GM21786 (cell line): Measurements from ENCODE around the gene RTEL1.
A peak's percentile ranks its signal among the peaks of the same experiment; 100 is the strongest.
"Not testable (repeated sequence)": the region's sequence is repeated elsewhere in the genome, so short reads cannot be mapped to it uniquely, and the experiment has no call there.

ENCODE experiments used
- ATAC-seq: cut with Tn5 transposase; IDR thresholded peaks from one replicate; pipeline ENCODE4 v1.9.1; 2021; ENCODE audit not compliant: unreplicated experiment

Gene RTEL1

DNA sequence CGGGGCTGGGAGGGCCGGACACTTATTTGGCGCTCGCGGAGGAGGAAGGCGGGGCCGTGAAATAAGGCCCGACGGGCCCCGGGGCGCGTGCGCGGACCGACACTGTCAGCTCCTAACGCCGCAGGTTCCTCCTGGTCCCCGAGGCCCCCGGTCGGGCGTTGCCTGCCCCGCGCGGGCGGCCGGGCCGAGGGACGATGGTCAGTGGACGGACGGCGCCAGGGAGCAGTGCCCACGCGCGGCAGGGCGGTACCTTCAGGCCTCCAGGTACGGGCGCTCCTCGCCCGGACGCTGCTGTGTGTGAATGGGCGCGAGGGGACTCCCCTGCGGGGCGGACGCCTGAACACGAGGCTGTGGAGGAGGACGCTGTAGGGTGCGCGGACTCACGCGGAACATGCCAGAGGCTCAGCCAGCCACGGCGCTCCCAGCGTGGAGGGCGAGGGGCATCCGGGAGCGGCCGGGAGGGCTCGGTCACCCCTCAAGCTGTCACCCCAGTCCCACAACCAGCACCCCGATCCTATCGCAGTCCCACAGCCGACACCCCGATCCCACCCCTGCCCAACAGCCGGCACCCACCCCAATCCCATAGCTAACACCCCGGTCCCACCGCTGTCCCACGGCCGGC, 30.9 kb upstream of the RTEL1 start:
- ATAC-seq, result peak; percentile 57

GRCh38 chr20:63627751-63628245, 30.3 kb upstream of the RTEL1 start:
- ATAC-seq, result no peak

- no peak for ATAC-seq
These were observed 29.7 kb upstream of the RTEL1 start for GRCh38 chr20:63628246-63628975.

DNA sequence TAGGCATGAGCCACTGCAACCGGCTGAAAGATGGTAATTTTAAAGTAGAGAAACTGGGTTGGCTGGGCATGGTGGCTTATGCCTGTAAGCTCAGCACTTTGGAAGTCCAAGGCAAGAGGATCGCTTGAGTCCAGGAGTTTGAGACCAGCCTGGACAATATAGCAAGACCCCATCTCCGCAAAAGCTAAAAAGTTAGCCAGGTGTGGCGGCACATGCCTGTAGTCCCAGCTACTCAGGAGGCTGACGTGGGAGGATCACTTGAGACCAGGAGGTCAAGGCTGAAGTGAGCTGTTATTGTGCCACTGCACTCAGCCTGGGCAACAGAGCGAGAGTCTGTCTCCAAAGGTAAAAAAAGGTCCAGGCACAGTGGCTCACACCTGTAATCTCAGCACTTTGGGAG, 27.2 kb upstream of the RTEL1 start:
- ATAC-seq, result not testable (repeated sequence)

DNA sequence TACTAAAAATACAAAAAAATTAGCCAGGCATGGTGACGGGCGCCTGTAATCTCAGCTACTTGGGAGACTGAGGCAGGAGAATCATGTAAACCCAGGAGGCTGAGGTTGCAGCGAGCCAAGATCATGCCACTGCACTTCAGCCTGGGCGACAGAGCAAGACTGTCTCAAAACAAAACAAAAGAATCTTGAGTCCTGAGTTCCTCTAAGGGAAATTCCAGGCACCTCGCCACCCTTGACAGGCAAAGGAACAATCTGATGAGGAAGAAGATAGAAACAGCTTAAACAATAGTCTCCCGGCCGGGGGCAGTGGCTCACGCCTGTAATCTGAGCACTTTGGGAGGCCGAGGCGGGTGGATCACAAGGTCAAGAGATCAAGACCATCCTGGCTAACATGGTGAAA, 26.7 kb upstream of the RTEL1 start:
- ATAC-seq, result not testable (repeated sequence)

DNA sequence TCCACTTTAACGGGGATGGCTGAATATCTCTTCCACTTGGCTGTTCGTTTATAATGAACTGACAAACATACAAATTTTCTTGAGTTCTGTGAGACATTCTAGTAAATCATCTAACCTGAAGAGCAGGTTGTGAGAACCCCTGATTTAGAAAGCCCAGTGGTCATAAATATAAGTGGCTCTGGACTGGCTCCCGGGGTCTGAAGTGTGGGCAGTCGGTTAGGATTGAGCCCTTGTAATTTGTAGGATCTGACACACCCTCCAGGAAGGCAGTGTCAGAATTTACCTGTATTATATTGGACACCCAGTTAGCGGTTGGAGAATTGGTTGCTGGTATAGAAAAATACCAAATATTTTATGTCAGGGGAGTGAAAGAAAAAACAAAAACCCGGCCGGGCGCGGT, 24.4 kb upstream of the RTEL1 start:
- no peak for ATAC-seq

DNA sequence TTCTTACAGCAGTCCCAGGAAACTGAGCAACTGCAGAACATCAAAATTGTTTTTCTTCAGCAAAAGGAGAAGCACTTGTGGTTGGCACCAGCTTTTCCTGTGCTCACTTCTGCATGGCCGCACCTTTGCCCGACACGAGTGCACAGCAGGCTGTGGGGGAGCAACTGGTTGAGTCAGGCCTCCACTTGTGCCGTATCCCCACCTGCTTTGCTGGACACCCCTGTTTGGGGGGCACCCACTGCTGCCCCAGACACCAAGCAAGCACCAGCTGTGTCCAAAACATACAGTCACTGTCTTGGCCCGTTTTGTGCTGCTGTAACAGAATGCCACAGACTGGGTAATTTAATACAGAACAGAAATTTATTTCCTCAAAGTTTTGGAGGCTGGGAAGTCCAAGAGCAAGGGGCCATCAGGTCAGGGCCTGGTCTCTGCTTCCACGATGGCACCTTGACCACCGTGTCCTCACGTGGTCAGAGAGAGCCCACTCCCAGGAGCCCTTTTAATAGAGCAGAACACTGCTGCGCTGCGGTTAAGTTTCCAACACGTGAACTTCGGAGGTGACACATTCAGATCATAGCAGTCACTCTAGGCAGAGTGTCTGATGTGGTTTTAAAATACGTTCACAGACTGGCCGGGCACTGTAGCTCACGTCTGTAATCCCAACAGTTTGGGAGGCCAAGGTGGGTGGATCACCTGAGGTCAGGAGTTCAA, 22.5 kb upstream of the RTEL1 start:
- peak; percentile 63 for ATAC-seq

DNA sequence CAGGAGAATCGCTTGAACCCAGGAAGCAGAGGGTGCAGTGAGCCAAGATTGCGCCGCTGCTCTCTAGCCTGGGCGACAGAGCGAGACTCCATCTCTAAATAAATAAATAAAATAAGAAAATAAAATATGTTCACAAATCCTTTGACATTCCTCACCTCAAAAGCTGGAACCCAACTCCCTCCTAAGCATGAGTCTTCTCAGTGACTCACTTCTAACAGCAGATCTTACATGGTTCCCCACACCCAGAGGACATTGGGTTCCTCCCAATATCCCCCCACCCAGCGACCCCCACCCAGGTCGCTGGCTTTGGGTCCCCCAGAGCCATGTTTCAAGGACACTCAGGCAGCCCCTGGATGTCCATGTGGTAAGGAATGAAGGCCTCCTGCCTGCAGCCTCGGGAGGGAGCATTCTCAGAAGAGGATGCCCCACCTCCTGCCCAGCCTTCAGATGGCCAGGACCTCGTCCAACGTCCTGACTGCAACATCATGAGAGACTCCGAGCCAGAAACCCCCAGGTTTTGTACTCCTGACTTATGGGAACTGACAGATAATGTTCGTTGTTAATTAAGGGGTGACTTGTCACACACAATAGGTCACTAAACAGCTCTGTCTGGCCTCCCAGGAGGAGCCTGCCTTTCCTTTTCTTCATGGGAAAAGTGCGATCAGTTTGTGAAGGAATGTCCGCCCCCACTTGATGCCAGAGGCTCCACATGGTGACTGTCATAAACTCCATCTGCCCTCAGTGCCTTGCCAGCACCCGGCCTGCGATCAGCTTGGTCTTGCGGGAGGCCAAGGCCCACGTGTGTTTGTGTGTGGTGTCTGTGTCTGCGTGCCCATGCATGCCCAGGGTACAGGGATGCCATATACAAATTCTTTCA, 21.1 kb upstream of the RTEL1 start:
- no peak for ATAC-seq

DNA sequence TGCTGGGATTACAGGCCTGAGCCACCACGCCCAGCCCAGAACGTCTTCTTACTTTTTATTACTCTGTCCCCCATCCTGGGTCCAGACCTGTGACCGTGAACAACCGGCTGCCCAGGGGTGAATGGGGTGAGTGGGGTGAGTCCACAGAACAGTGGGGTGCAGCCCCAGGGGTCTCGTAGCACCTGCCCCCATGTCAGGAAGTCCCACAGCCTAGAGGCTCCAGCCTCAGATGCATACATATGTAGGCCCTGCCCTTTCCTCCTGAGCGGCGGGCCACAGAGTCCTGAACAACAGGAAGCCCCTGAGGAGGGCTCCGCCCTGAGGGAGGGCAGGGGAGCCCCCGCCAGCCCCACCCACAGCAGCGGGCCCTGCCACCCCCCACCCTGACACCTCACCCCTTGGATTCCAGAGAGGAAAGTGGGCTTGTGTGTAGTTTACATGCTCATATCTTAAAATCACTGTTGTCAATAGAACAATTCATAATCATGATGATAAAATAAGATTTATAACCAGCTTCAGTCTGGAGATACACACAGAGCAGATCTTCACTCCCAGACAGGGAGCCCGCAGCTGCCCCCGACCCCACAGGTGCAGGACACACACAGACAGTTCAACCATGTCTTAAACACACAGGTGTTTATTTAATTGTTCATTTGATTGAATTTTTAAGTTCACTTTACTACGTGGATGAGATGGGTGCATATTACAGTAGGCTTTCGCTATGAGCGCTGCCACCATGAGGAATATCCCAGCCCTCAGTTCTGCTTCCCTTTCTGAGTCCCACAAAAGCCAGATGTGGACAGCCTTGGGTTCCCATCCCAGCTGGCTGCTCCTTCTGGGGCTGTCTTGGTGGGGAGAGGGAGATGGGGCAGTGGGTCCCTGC, 18.8 kb upstream of the RTEL1 start:
- no peak for ATAC-seq

- no peak for ATAC-seq
These were observed 18.0 kb upstream of the RTEL1 start for GRCh38 chr20:63640086-63640485.

- not testable (repeated sequence) for ATAC-seq
These were observed 17.4 kb upstream of the RTEL1 start for GRCh38 chr20:63640686-63641085.

- ATAC-seq, result no peak
These were observed 16.8 kb upstream of the RTEL1 start for GRCh38 chr20:63641146-63641791.

DNA sequence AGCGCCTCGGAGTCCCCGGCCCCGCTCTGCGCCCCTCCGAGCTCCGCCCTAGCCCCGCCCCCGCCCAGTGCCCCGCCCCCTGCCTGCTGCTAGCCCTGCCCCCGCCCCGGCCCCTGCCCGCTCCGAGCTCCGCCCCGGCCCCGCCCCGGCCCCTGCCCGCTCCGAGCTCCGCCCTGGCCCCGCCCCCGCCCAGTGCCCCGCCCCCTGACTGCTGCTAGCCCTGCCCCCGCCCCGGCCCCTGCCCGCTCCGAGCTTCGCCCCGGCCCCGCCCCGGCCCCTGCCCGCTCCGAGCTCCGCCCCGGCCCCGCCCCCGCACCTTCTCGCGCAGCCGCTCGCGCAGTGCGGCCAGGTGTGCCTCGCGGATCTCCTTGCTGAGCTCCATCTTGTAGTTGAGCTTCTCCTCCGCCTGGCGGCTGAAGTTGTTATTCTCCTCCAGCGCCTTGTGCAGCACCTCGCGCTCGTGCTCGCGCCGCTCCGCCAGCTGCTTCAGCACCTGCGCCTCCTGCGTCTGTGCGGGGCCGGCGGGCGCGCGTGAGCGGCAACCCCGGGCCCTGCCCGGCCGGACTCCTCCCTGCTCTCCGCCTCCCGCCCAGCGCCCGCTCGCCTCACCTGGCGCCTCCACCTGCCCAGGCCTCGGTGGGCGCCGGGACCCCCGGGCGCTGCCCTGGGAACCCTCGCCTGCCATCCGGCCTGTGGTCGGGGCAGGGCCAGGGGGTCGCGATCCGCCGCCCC, 16.2 kb upstream of the RTEL1 start:
- ATAC-seq, result peak; percentile 75

DNA sequence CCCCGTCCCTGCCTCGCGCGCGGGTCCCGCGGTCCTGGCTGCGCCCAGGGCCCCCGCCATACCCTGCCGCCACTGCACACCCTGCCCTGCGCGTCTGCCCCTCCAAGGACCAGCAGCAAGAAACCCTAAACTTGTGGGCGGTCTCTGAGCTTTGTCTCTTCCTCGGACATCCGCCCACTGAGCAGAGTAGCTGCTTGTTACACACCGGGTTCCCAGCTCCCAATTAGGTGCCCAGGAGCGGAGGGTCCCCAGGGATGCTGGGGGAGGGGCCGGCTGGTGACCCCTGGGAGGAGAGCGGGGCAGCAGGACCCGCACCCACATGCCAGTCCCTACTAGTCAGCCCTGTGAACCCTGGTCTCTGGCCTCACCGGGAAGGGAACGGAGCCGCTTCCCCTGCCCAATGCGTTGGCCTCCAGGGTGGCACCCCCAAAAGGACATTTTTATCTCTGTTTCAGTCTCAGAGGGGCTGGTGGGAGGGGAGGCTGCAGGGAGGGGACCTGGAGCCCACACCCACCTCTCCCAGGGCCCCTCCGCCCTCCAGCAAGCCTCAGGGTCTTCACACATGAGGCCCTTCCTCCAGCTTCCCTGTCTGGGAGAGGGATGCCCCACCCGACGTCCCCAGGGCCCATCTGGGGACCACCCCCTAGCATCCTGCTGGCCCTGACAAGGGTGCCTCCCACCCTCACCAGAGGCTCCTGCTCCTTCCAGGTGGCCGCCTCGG, 15.4 kb upstream of the RTEL1 start:
- ATAC-seq, result no peak

- no peak for ATAC-seq
These were observed 14.6 kb upstream of the RTEL1 start for GRCh38 chr20:63643499-63643898.

- no peak for ATAC-seq
These were observed 14.2 kb upstream of the RTEL1 start for GRCh38 chr20:63643946-63644345.

DNA sequence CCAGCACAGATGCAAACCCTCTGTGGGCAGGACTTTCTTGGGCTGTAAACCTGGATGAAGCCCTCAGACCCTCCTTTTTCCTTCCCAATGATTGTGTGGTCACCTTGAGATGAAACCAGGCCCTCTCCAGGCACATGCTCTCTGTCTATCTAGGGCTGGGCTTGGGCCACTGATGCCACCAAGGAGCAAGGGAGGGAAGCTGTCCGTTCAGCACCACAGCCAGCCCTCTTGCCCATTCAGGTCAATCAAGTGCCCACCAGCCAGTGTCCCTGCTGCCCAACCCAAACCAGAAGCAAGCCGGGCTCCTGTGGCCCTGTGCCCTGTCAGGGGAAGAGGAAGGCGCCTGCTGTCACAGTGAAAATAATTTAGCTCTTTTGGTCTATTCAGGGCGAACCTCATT, 12.9 kb upstream of the RTEL1 start:
- ATAC-seq, result no peak

DNA sequence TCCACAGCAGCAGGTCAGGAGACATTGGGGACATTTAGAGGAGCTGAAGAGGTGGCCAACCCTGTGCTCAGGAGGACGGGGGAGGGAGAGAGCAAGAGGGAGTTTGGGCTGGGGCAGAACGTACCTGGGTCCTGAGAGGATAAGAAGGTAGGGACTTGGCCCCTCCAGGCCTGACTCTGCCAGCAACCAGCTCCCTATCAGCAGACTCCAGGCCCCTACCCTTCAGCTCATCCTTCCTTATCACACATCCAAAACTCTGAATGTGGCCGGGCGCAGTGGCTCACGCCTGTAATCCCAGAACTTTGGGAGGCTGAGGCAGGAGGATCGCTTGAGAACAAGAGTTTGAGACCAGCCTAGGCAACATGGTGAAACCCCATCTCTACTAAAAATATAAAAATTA, 9.9 kb upstream of the RTEL1 start:
- ATAC-seq, result no peak
